Activated T-cell treated with anti-CD3 and anti-CD28 coated beads, Interleukin-2, amount 50 U/mL, for 72 hours (primary cell): ENCODE data around the gene C2orf76. TPM values are rescaled to one million over a fixed set of nuclear protein-coding genes. Genes with fewer than 3 reads are reported as not detected.

Source experiments
- ATAC-seq, 2 donors: fragments of 150-1000 bp; cut with Tn5 transposase; replicated peaks in 1 of 2; 2 replicates each; pipeline ENCODE4 v1.10.0; 2021; ENCODE audit warnings: moderate library complexity in 2 of 2, mild to moderate bottlenecking in 1 of 2
- DNase-seq, 2 donors: peaks; one replicate each; pipeline ENCODE4 v3.0.0; 2021 to 2022; ENCODE audit warnings: mixed read lengths in 1 of 2
- H3K27ac Mint-ChIP-seq: one replicate; pipeline ENCODE4 v1.8.0; 2022; ENCODE audit warnings: mild to moderate bottlenecking, moderate library complexity, mixed read lengths
- H3K27me3 Mint-ChIP-seq: one replicate; pipeline ENCODE4 v1.8.0; 2022; ENCODE audit warnings: low read depth, mixed read lengths
- H3K36me3 Mint-ChIP-seq, 2 donors: one replicate each; pipeline ENCODE4 v1.8.0; 2022; ENCODE audit warnings: mixed read lengths in 2 of 2, mild to moderate bottlenecking in 1 of 2; ENCODE audit not compliant: insufficient read depth in 2 of 2
- H3K4me1 Mint-ChIP-seq: one replicate; pipeline ENCODE4 v1.8.0; 2022; ENCODE audit warnings: low read depth, mixed read lengths
- H3K4me3 Mint-ChIP-seq, 2 donors: one replicate each; pipeline ENCODE4 v1.8.0; 2022; ENCODE audit warnings: mild to moderate bottlenecking in 2 of 2, mixed read lengths in 2 of 2, moderate library complexity in 2 of 2
- H3K9me3 Mint-ChIP-seq, 2 donors: one replicate each; pipeline ENCODE4 v1.8.0; 2022; ENCODE audit warnings: mixed read lengths in 2 of 2
- total RNA-seq, 2 donors: library from RNA; stranded (reverse); gene quantifications; one replicate each; pipeline ENCODE4 v1.2.3, GENCODE V29; 2022

The C2orf76 gene
- total RNA-seq, 2 donors from 2014 or later = 13.1 to 15.3 TPM

GRCh38 chr2:119257198-119257597, 109.4 kb downstream of the C2orf76 start:
- H3K4me3 Mint-ChIP-seq = no peak overlapping the region

GRCh38 chr2:119256582-119256921, 110.1 kb downstream of the C2orf76 start:
- Mint-ChIP-seq H3K4me1 (no peaks in the 10 kb centered on the region), H3K36me3 (no peaks in the 10 kb centered on the region), H3K9me3 (no peaks in the 10 kb centered on the region), H3K27me3 (no peaks in the 10 kb centered on the region), H3K4me3 (no peak overlapping the region), H3K27ac (no peak overlapping the region)
- DNase-seq (no peak), ATAC-seq (no peak)

More at GRCh38 chr2:119257198-119257597, 109.4 kb downstream of the C2orf76 start:
- Mint-ChIP-seq H3K9me3 (no peaks in the 10 kb centered on the region), H3K4me1 (no peaks in the 10 kb centered on the region), H3K36me3 (no peaks in the 10 kb centered on the region), H3K27ac (no peak overlapping the region), H3K27me3 (no peaks in the 10 kb centered on the region)
- DNase-seq = no peak
- no peak for ATAC-seq

GRCh38 chr2:119255760-119256581, 110.7 kb downstream of the C2orf76 start:
- H3K4me3 Mint-ChIP-seq = no peak overlapping the region
- no peak for ATAC-seq
- no peak overlapping the region for H3K27ac Mint-ChIP-seq
- H3K27me3 Mint-ChIP-seq = no peaks in the 10 kb centered on the region
- no peaks in the 10 kb centered on the region for H3K9me3 Mint-ChIP-seq
- no peak for DNase-seq
- H3K36me3 Mint-ChIP-seq = no peaks in the 10 kb centered on the region
- no peaks in the 10 kb centered on the region for H3K4me1 Mint-ChIP-seq

- no peak overlapping the region for H3K27ac Mint-ChIP-seq
Measured at GRCh38 chr2:119254601-119255080, 112.0 kb downstream of the C2orf76 start.

GRCh38 chr2:119253760-119254600, 112.7 kb downstream of the C2orf76 start:
- H3K27ac Mint-ChIP-seq = no peak overlapping the region
- H3K4me1 Mint-ChIP-seq = no peaks in the 10 kb centered on the region
- DNase-seq = no peak
- H3K9me3 Mint-ChIP-seq = no peaks in the 10 kb centered on the region
- H3K36me3 Mint-ChIP-seq = no peaks in the 10 kb centered on the region
- H3K27me3 Mint-ChIP-seq = no peaks in the 10 kb centered on the region
- no peak for ATAC-seq
- H3K4me3 Mint-ChIP-seq = no peak overlapping the region

More at GRCh38 chr2:119254601-119255080, 112.0 kb downstream of the C2orf76 start:
- Mint-ChIP-seq H3K36me3 (no peaks in the 10 kb centered on the region), H3K4me1 (no peaks in the 10 kb centered on the region), H3K4me3 (no peak overlapping the region), H3K27me3 (no peaks in the 10 kb centered on the region), H3K9me3 (no peaks in the 10 kb centered on the region)
- DNase-seq (no peak), ATAC-seq (no peak)

- no peak for DNase-seq
- no peak overlapping the region for H3K4me3 Mint-ChIP-seq
- H3K4me1 Mint-ChIP-seq = no peaks in the 10 kb centered on the region
- H3K36me3 Mint-ChIP-seq = no peaks in the 10 kb centered on the region
- ATAC-seq = no peak
- H3K9me3 Mint-ChIP-seq = no peaks in the 10 kb centered on the region
- H3K27me3 Mint-ChIP-seq = no peaks in the 10 kb centered on the region
- H3K27ac Mint-ChIP-seq = no peak overlapping the region
Measured at GRCh38 chr2:119253114-119253702, 113.4 kb downstream of the C2orf76 start.

Other genes starting within 250 kb of the C2orf76 start
- not detected for gene C1QL2, start 208.1 kb downstream of the C2orf76 start, total RNA-seq
- gene STEAP3, start 143.0 kb downstream of the C2orf76 start, total RNA-seq = under 1 TPM in 1 of 2 donors, not detected in 1; 0.17 TPM
- 10 to 100 TPM; 58.7 to 80.6 TPM for gene DBI, start 143 bp upstream of the C2orf76 start, total RNA-seq
- gene TMEM37, start 65.0 kb upstream of the C2orf76 start, total RNA-seq = not detected
- gene SCTR, start 157.6 kb upstream of the C2orf76 start, total RNA-seq = not detected
- gene CFAP221, start 177.6 kb upstream of the C2orf76 start, total RNA-seq = not detected